Immature natural killer cell (primary cell): Measurements from ENCODE around the gene RIMBP2. TPM values are rescaled to one million over a fixed set of nuclear protein-coding genes. Genes with fewer than 3 reads are reported as not detected.
"Not testable (repeated sequence)": the region's sequence is repeated elsewhere in the genome, so short reads cannot be mapped to it uniquely, and the experiment has no call there.

ENCODE experiments used
- DNase-seq, 3 donors: peaks; one replicate each; pipeline ENCODE4 v3.0.0; 2022; ENCODE audit warnings: mixed read lengths in 1 of 3
- H3K27ac Mint-ChIP-seq, 6 donors: one replicate each; pipeline ENCODE4 v1.8.0; 2020; ENCODE audit warnings: mixed read lengths in 6 of 6, mild to moderate bottlenecking in 5 of 6, inconsistent platforms in 4 of 6, moderate library complexity in 3 of 6
- H3K27me3 Mint-ChIP-seq, 3 donors: one replicate each; pipeline ENCODE4 v1.8.0; 2020 to 2021; ENCODE audit warnings: low read depth in 3 of 3, mild to moderate bottlenecking in 3 of 3, mixed read lengths in 3 of 3, moderate library complexity in 3 of 3, inconsistent platforms in 1 of 3
- H3K36me3 Mint-ChIP-seq, 3 donors: one replicate each; pipeline ENCODE4 v1.8.0; 2020; ENCODE audit warnings: mixed read lengths in 3 of 3, inconsistent platforms in 2 of 3, mild to moderate bottlenecking in 2 of 3
- H3K4me1 Mint-ChIP-seq, 2 donors: one replicate each; pipeline ENCODE4 v1.8.0; 2020; ENCODE audit warnings: inconsistent platforms in 2 of 2, mild to moderate bottlenecking in 2 of 2, mixed read lengths in 2 of 2, moderate library complexity in 1 of 2
- H3K4me3 Mint-ChIP-seq, 5 donors: one replicate each; pipeline ENCODE4 v1.8.0; 2020; ENCODE audit warnings: mild to moderate bottlenecking in 5 of 5, mixed read lengths in 5 of 5, inconsistent platforms in 3 of 5, moderate library complexity in 3 of 5
- H3K9me3 Mint-ChIP-seq, 6 donors: one replicate each; pipeline ENCODE4 v1.8.0; 2020; ENCODE audit warnings: mild to moderate bottlenecking in 6 of 6, mixed read lengths in 6 of 6, inconsistent platforms in 4 of 6, moderate library complexity in 3 of 6
- polyA plus RNA-seq, 3 donors: library from polyadenylated mRNA; unstranded; fragments of 300-500 nt; fragmentation: Illumina TruSeq; gene quantifications; one replicate each; pipeline ENCODE4 v1.2.3, GENCODE V29; 2021

Gene RIMBP2
- not detected for polyA plus RNA-seq

GRCh38 chr12:130715998-130716968 lies at the start of gene RIMBP2:
TSS of gene RIMBP2 (minus strand) at chr12:130716299. CDS start at chr12:130479013, 237,286 bp downstream.
- Mint-ChIP-seq H3K27me3 (peaks cover 0 to 33% (median 2%) of the 10 kb centered on the region in 3 donors), H3K4me1 (peaks cover 0 to 2% of the 10 kb centered on the region in 2 donors), H3K27ac (no peak within 1 kb of the TSS), H3K9me3 (peaks cover 0 to 9% (median 0%) of the 10 kb centered on the region in 6 donors), H3K4me3 (peak within 1 kb of the TSS in 1 of 5 donors; percentile 44), H3K36me3 (no peaks in the 10 kb centered on the region)
- no peak for DNase-seq

GRCh38 chr12:130765186-130765659 lies 49.1 kb upstream of the RIMBP2 start:
- H3K27me3 Mint-ChIP-seq: peaks cover 1 to 5% (median 4%) of the 10 kb centered on the region in 3 donors
- H3K4me1 Mint-ChIP-seq: peaks cover 0 to 18% of the 10 kb centered on the region in 2 donors
- H3K9me3 Mint-ChIP-seq: no peaks in the 10 kb centered on the region
- no peak overlapping the region for H3K27ac Mint-ChIP-seq
- H3K4me3 Mint-ChIP-seq: no peak overlapping the region
- DNase-seq: no peak
- H3K36me3 Mint-ChIP-seq: no peaks in the 10 kb centered on the region

GRCh38 chr12:130764475-130765185 lies 48.5 kb upstream of the RIMBP2 start:
- H3K9me3 Mint-ChIP-seq: no peaks in the 10 kb centered on the region
- DNase-seq: no peak
- no peaks in the 10 kb centered on the region for H3K36me3 Mint-ChIP-seq
- H3K4me3 Mint-ChIP-seq: no peak overlapping the region
- H3K27me3 Mint-ChIP-seq: peaks cover 1 to 5% (median 4%) of the 10 kb centered on the region in 3 donors
- H3K27ac Mint-ChIP-seq: no peak overlapping the region
- peaks cover 0 to 19% of the 10 kb centered on the region in 2 donors for H3K4me1 Mint-ChIP-seq

GRCh38 chr12:130764073-130764472 lies 48.0 kb upstream of the RIMBP2 start:
- peaks cover 1 to 5% (median 4%) of the 10 kb centered on the region in 3 donors for H3K27me3 Mint-ChIP-seq
- peaks cover 0 to 19% of the 10 kb centered on the region in 2 donors for H3K4me1 Mint-ChIP-seq
- no peak overlapping the region for H3K27ac Mint-ChIP-seq
- DNase-seq: no peak
- no peak overlapping the region for H3K4me3 Mint-ChIP-seq
- no peaks in the 10 kb centered on the region for H3K9me3 Mint-ChIP-seq
- H3K36me3 Mint-ChIP-seq: no peaks in the 10 kb centered on the region

GRCh38 chr12:130762319-130762675 lies 46.2 kb upstream of the RIMBP2 start:
- Mint-ChIP-seq H3K4me3 (peak overlapping the region in 2 of 5 donors; percentile 41 to 49), H3K27me3 (peaks cover 1 to 9% (median 2%) of the 10 kb centered on the region in 3 donors), H3K9me3 (no peaks in the 10 kb centered on the region), H3K4me1 (peaks cover 0 to 19% of the 10 kb centered on the region in 2 donors), H3K27ac (peak overlapping the region in 2 of 6 donors; percentile 26 to 46), H3K36me3 (no peaks in the 10 kb centered on the region)
- no peak for DNase-seq

GRCh38 chr12:130761537-130762318 lies 45.6 kb upstream of the RIMBP2 start:
- H3K27ac Mint-ChIP-seq: peak overlapping the region in 1 of 6 donors; percentile 46
- DNase-seq: peak; percentile 18 to 43 (median 21)
- H3K36me3 Mint-ChIP-seq: no peaks in the 10 kb centered on the region
- H3K4me1 Mint-ChIP-seq: peaks cover 0 to 19% of the 10 kb centered on the region in 2 donors
- peaks cover 0 to 10% (median 1%) of the 10 kb centered on the region in 3 donors for H3K27me3 Mint-ChIP-seq
- peak overlapping the region in 3 of 5 donors; percentile 41 to 61 (median 49) for H3K4me3 Mint-ChIP-seq
- H3K9me3 Mint-ChIP-seq: no peaks in the 10 kb centered on the region

- H3K36me3 Mint-ChIP-seq: peaks cover 4 to 6% (median 5%) of the 10 kb centered on the region in 3 donors
- peak overlapping the region; percentile 52 to 92 (median 89) for H3K27ac Mint-ChIP-seq
- peaks cover 3 to 10% (median 5%) of the 10 kb centered on the region in 3 donors for H3K27me3 Mint-ChIP-seq
- peaks cover 10% of the 10 kb centered on the region in 2 donors for H3K4me1 Mint-ChIP-seq
- H3K4me3 Mint-ChIP-seq: peak overlapping the region; percentile 40 to 67 (median 53)
- no peak for DNase-seq
- peaks cover 8 to 21% (median 9%) of the 10 kb centered on the region in 6 donors for H3K9me3 Mint-ChIP-seq
These were observed 38.3 kb upstream of the RIMBP2 start for GRCh38 chr12:130754234-130754901.

- Mint-ChIP-seq H3K36me3 (peaks cover 4 to 6% (median 5%) of the 10 kb centered on the region in 3 donors), H3K27me3 (peaks cover 3 to 12% (median 5%) of the 10 kb centered on the region in 3 donors), H3K4me1 (peaks cover 10 to 17% of the 10 kb centered on the region in 2 donors), H3K9me3 (peaks cover 8 to 21% (median 9%) of the 10 kb centered on the region in 6 donors), H3K27ac (no peak overlapping the region), H3K4me3 (no peak overlapping the region)
- no peak for DNase-seq
These were observed 36.7 kb upstream of the RIMBP2 start for GRCh38 chr12:130752692-130753230.

GRCh38 chr12:130752037-130752436 lies 35.9 kb upstream of the RIMBP2 start:
- not testable (repeated sequence) for H3K36me3 Mint-ChIP-seq, H3K27ac Mint-ChIP-seq, H3K27me3 Mint-ChIP-seq, H3K4me3 Mint-ChIP-seq, DNase-seq
- Mint-ChIP-seq H3K4me1 (peaks cover 10 to 18% of the 10 kb centered on the region in 2 donors), H3K9me3 (peaks cover 8 to 21% (median 9%) of the 10 kb centered on the region in 6 donors)

GRCh38 chr12:130748786-130749185 lies 32.7 kb upstream of the RIMBP2 start:
- peaks cover 0 to 7% (median under 1%) of the 10 kb centered on the region in 6 donors for H3K9me3 Mint-ChIP-seq
- no peak overlapping the region for H3K27ac Mint-ChIP-seq

GRCh38 chr12:130747867-130748740 lies 32.0 kb upstream of the RIMBP2 start:
- H3K4me1 Mint-ChIP-seq: peaks cover 0 to 8% of the 10 kb centered on the region in 2 donors
- H3K27me3 Mint-ChIP-seq: peaks cover 3 to 10% (median 5%) of the 10 kb centered on the region in 3 donors

More at GRCh38 chr12:130748786-130749185, 32.7 kb upstream of the RIMBP2 start:
- no peak for DNase-seq
- no peaks in the 10 kb centered on the region for H3K36me3 Mint-ChIP-seq
- no peak overlapping the region for H3K4me3 Mint-ChIP-seq
- H3K4me1 Mint-ChIP-seq: peaks cover 0 to 8% of the 10 kb centered on the region in 2 donors
- peaks cover 3 to 10% (median 5%) of the 10 kb centered on the region in 3 donors for H3K27me3 Mint-ChIP-seq

More at GRCh38 chr12:130747867-130748740, 32.0 kb upstream of the RIMBP2 start:
- no peak overlapping the region for H3K27ac Mint-ChIP-seq
- no peak overlapping the region for H3K4me3 Mint-ChIP-seq
- peak; percentile 22 to 36 (median 33) for DNase-seq
- peaks cover 0 to 4% (median 0%) of the 10 kb centered on the region in 6 donors for H3K9me3 Mint-ChIP-seq
- H3K36me3 Mint-ChIP-seq: no peaks in the 10 kb centered on the region
